HFF-Myc (cell line): ENCODE measurements around the gene GRAMD4.

ENCODE experiments used
- DNase-seq: peaks from one replicate; pipeline ENCODE4 v3.0.0-alpha.2; 2011; ENCODE audit warnings: low read depth; ENCODE audit errors: extremely low read depth
- H3K4me3 ChIP-seq: replicated peaks from 2 replicates; pipeline ENCODE4 v1.5.1; 2011; ENCODE audit warnings: low read depth, mild to moderate bottlenecking, control low read depth, low read length
- CTCF ChIP-seq: IDR thresholded peaks from 2 replicates; pipeline ENCODE4 v1.5.1; 2012; ENCODE audit warnings: mild to moderate bottlenecking, low read depth, low read length, control low read depth; ENCODE audit errors: missing control alignments

Gene GRAMD4

GRCh38 chr22:46701262-46701661, 81.1 kb downstream of the GRAMD4 start:
- TF ChIP-seq CTCF, result no peak
- no peak for DNase-seq

GRCh38 chr22:46703171-46703995, 83.2 kb downstream of the GRAMD4 start:
- no peak for DNase-seq
- no peak for TF ChIP-seq CTCF
- no peak overlapping the region for H3K4me3 ChIP-seq

More at GRCh38 chr22:46701262-46701661, 81.1 kb downstream of the GRAMD4 start:
- no peak overlapping the region for H3K4me3 ChIP-seq

GRCh38 chr22:46703996-46704370, 83.8 kb downstream of the GRAMD4 start:
- TF ChIP-seq CTCF, result no peak

GRCh38 chr22:46706060-46706459, 85.9 kb downstream of the GRAMD4 start:
- no peak for DNase-seq
- no peak overlapping the region for H3K4me3 ChIP-seq
- no peak for TF ChIP-seq CTCF

More at GRCh38 chr22:46703996-46704370, 83.8 kb downstream of the GRAMD4 start:
- no peak for DNase-seq
- H3K4me3 ChIP-seq, result no peak overlapping the region

GRCh38 chr22:46707305-46707704, 87.1 kb downstream of the GRAMD4 start:
- H3K4me3 ChIP-seq, result no peak overlapping the region
- no peak for DNase-seq
- TF ChIP-seq CTCF, result no peak

GRCh38 chr22:46707827-46708570, 87.8 kb downstream of the GRAMD4 start:
- no peak for DNase-seq
- no peak overlapping the region for H3K4me3 ChIP-seq
- no peak for TF ChIP-seq CTCF
